K562 (cell line): ENCODE measurements around the gene ARHGEF16. TPM values are rescaled to one million over a fixed set of nuclear protein-coding genes. Genes with fewer than 3 reads are reported as not detected.

Experiments
- ATAC-seq: fragments of 200-7000 bp; cut with Tn5 transposase; 3 replicates; pipeline ENCODE4 v1.9.1; 2020; ENCODE audit warnings: moderate library complexity
- BruUV-seq: library from RNA; stranded (reverse); fragments of 400-500 nt; replicated peaks from 2 replicates; lab custom pipeline; 2021; lab: Mats Ljungman, UMichigan
- CTCF ChIA-PET: fragments of 300-600 bp; formaldehyde crosslinking; extraction: SDS; loops from one replicate; lab custom pipeline; 2021; ENCODE audit warnings: low intra/inter-chr PET ratio; lab: Yijun Ruan, JAX
- POLR2A ChIA-PET: fragments of 300-600, 350-650 bp; sonication (Branson Sonifier 250); formaldehyde crosslinking; extraction: SDS; loops from one replicate; lab custom pipeline; 2021; ENCODE audit warnings: antibody characterized with exemption, inconsistent platforms; lab: Yijun Ruan, JAX
- DNase-seq, 4 experiments: peaks; one replicate each; pipeline versions ENCODE4 v3.0.0 to v3.0.0-alpha.2; 2011 to 2018; ENCODE audit warnings: low spot score in 3 of 4, mixed read lengths in 3 of 4; ENCODE audit errors: extremely low read depth in 1 of 4
- FAIRE-seq: peaks from 2 replicates; lab custom pipeline; 2011; peaks lifted over from hg19 to GRCh38; lab: Jason Lieb, UNC
- H2AFZ ChIP-seq: 2 replicates; pipeline ENCODE4 v1.6.0; 2011; ENCODE audit warnings: low read depth, low read length, control low read depth, inconsistent platforms
- H3K27ac ChIP-seq: fragments of 200-600 bp; 3 replicates; pipeline ENCODE4 v1.8.0; 2011; ENCODE audit warnings: low read depth, mild to moderate bottlenecking, control low read depth, inconsistent platforms, low read length, moderate library complexity, mixed read lengths; ENCODE audit errors: extremely low read depth
- H3K27me3 ChIP-seq, 2 experiments: fragments of 300-600 bp in 1 of 2; 2 replicates in 1 of 2; 3 replicates in 1 of 2; pipeline versions ENCODE4 v1.6.0 to v1.8.0; 2011; ENCODE audit warnings: inconsistent platforms in 2 of 2, low read length in 2 of 2, mild to moderate bottlenecking in 1 of 2, mixed read lengths in 1 of 2, moderate library complexity in 1 of 2; ENCODE audit not compliant: control insufficient read depth in 2 of 2, insufficient read depth in 2 of 2
- H3K36me3 ChIP-seq: fragments of 300-600 bp; 3 replicates; pipeline ENCODE4 v1.8.0; 2011; ENCODE audit warnings: mild to moderate bottlenecking, low read length, inconsistent platforms; ENCODE audit not compliant: control insufficient read depth, insufficient read depth
- H3K4me1 ChIP-seq, 2 experiments: fragments of 200-600 bp in 1 of 2; replicated peaks in 1 of 2; 2 replicates in 1 of 2; 3 replicates in 1 of 2; pipeline versions ENCODE4 v1.5.1 to v1.8.0; 2011; ENCODE audit warnings: inconsistent platforms in 2 of 2, low read length in 2 of 2, mild to moderate bottlenecking in 1 of 2, mixed read lengths in 1 of 2, moderate library complexity in 1 of 2; ENCODE audit not compliant: control insufficient read depth in 2 of 2, insufficient read depth in 2 of 2
- H3K4me2 ChIP-seq: 2 replicates; pipeline ENCODE4 v1.6.1; 2011; ENCODE audit warnings: low read length, control low read depth, inconsistent platforms, mixed read lengths; ENCODE audit not compliant: insufficient read depth
- H3K4me3 ChIP-seq: fragments of 200-600 bp; sonication (generic), shearing (Covaris generic); 2 replicates; pipeline ENCODE4 v1.5.1; 2016; ENCODE audit warnings: control low read depth, inconsistent platforms
- H3K79me2 ChIP-seq: fragments of 200-600 bp; 3 replicates; pipeline ENCODE4 v1.8.0; 2011; ENCODE audit warnings: low read length, inconsistent platforms; ENCODE audit not compliant: control insufficient read depth, insufficient read depth
- H3K9ac ChIP-seq, 2 experiments: 2 replicates each; pipeline versions ENCODE4 v1.6.0 to v1.6.1; 2011; ENCODE audit warnings: low read depth in 2 of 2, low read length in 2 of 2, control low read depth in 1 of 2, inconsistent platforms in 1 of 2, mild to moderate bottlenecking in 1 of 2, mixed read lengths in 1 of 2; ENCODE audit not compliant: insufficient read depth in 1 of 2
- H3K9me1 ChIP-seq: one replicate; pipeline ENCODE4 v1.6.0; 2011; ENCODE audit warnings: inconsistent platforms, mild to moderate bottlenecking, low read length, moderate library complexity; ENCODE audit not compliant: control insufficient read depth, insufficient read depth
- H3K9me3 ChIP-seq: replicated peaks from 2 replicates; pipeline ENCODE4 v1.5.1; 2011; ENCODE audit warnings: low read depth, low read length, inconsistent platforms; ENCODE audit not compliant: control insufficient read depth, insufficient read depth
- H4K20me1 ChIP-seq: replicated peaks from 2 replicates; pipeline ENCODE4 v1.6.1; 2011; ENCODE audit warnings: low read length, inconsistent platforms, mixed read lengths; ENCODE audit not compliant: control insufficient read depth, insufficient read depth
- E2F4 ChIP-seq: sonication (generic); formaldehyde crosslinking; IDR thresholded peaks from 2 replicates; pipeline ENCODE4 v1.8.0; 2022; ENCODE audit warnings: mild to moderate bottlenecking, low read depth, missing genetic modification reagents
- SAP30 ChIP-seq: fragments of 200-600 bp; sonication (generic); IDR thresholded peaks from 2 replicates; pipeline ENCODE4 v1.6.1; 2012; ENCODE audit warnings: borderline replicate concordance, low read depth, mild to moderate bottlenecking, moderate library complexity, low read length, control low read depth, inconsistent platforms; ENCODE audit not compliant: insufficient read depth, poor library complexity, severe bottlenecking
- WGBS: fragments of 100-300 bp; shearing (Covaris generic); methylation state at CpG from one replicate; pipeline ENCODE4 v1.1.6; 2016; ENCODE audit warnings: low coverage, mixed read lengths; ENCODE audit not compliant: insufficient coverage; ENCODE audit errors: missing lambda C conversion rate; 5-methylcytosine and 5-hydroxymethylcytosine counted together
- in situ Hi-C: fragments of 300-500 bp; cut with MboI; formaldehyde crosslinking; loops from 4 replicates; pipeline ENCODE4 v1.15.0; 2018; ENCODE audit warnings: inconsistent platforms, mixed read lengths
- intact Hi-C: fragments of 100-400 bp; cut with micrococcal nuclease; formaldehyde crosslinking; loops from 2 replicates; pipeline ENCODE4 v1.14.2; 2022
- polyA plus RNA-seq, 8 experiments: library from polyadenylated mRNA; depleted of rRNA in 4 of 8; stranded (reverse) in 5 of 8; unstranded in 3 of 8; fragments of >200 nt; fragmentation: Nextera tagmentation in 2 of 8; fragmentation: Illumina TruSeq in 1 of 8; extraction: Ambion mirVana in 2 of 8; extraction: Trizol in 1 of 8; gene quantifications; 2 replicates each; pipeline versions ENCODE4 v1.2.1 to v1.2.3, GENCODE V29; 2011 to 2014; ENCODE audit warnings: inconsistent platforms in 1 of 8, missing spikeins in 1 of 8
- total RNA-seq, 7 experiments: library from RNA; depleted of rRNA in 6 of 7; stranded (reverse); fragments of >200 nt in 6 of 7; fragmentation: Illumina TruSeq in 2 of 7; extraction: Trizol in 2 of 7; gene quantifications; 2 replicates each; pipeline versions ENCODE4 v1.2.1 to v1.2.3, GENCODE V29; 2011 to 2021; ENCODE audit warnings: low replicate concordance in 1 of 7

ARHGEF16 gene
- total and polyA plus RNA-seq, 9 of the 15 experiments (the other 6 are each of a cell fraction or from before 2014, with no cell fraction given): 0.15 to 1.2 (median 0.49) TPM; not detected in 2

- 2% methylated on average over 9 of the region's 9 CpGs for WGBS
- peaks cover 0 to 10% of the 10 kb centered on the region in 2 experiments; a peak in 1 of 5 replicates for H3K4me1 ChIP-seq
- H3K27me3 ChIP-seq: peaks cover 55 to 73% of the 10 kb centered on the region in 2 experiments
- H3K27ac ChIP-seq: no peak overlapping the region
- H3K9me1 ChIP-seq: peaks cover 3% of the 10 kb centered on the region
- H2AFZ ChIP-seq: no peak overlapping the region
- DNase-seq (no peak), ATAC-seq (no peak), FAIRE-seq (no peak)
- in situ Hi-C loops: no loop called here
- no peak for TF ChIP-seq E2F4
- TF ChIP-seq SAP30: no peak
- peaks cover 3% of the 10 kb centered on the region for H4K20me1 ChIP-seq
- H3K79me2 ChIP-seq: no peaks in the 10 kb centered on the region
- H3K4me3 ChIP-seq: no peak overlapping the region
- ChIA-PET POLR2A (interaction anchor here (0.6 to 0.8 kb wide), 2 partner anchors 9 to 12 kb away, joined by 3 to 4 read pairs; no protein-coding TSS in a partner anchor), CTCF (no interaction called here)
- intact Hi-C loops: no loop called here
- no peak overlapping the region for H3K4me2 ChIP-seq
- BruUV-seq: no TSS peak
- no peaks in the 10 kb centered on the region for H3K9me3 ChIP-seq
- H3K9ac ChIP-seq: no peak overlapping the region
- no peaks in the 10 kb centered on the region for H3K36me3 ChIP-seq
Observed at GRCh38 chr1:3438661-3439180, 15.7 kb upstream of the ARHGEF16 start.
